A172 (cell line): Measurements from ENCODE around the gene ZSCAN10. TPM values are rescaled to one million over a fixed set of nuclear protein-coding genes. Genes with fewer than 3 reads are reported as not detected.
"Not testable (repeated sequence)": the region's sequence is repeated elsewhere in the genome, so short reads cannot be mapped to it uniquely, and the experiment has no call there.

ENCODE experiments used
- DNase-seq: peaks from one replicate; pipeline ENCODE4 v3.0.0-alpha.2; 2015; ENCODE audit warnings: low spot score
- total RNA-seq: library from RNA; depleted of rRNA; stranded (reverse); fragments of >200 nt; shearing (Covaris generic); gene quantifications from 2 replicates; pipeline ENCODE4 v1.2.3, GENCODE V29; 2014; rRNA removed

ZSCAN10 gene
- not detected in 2 replicates for total RNA-seq

DNA sequence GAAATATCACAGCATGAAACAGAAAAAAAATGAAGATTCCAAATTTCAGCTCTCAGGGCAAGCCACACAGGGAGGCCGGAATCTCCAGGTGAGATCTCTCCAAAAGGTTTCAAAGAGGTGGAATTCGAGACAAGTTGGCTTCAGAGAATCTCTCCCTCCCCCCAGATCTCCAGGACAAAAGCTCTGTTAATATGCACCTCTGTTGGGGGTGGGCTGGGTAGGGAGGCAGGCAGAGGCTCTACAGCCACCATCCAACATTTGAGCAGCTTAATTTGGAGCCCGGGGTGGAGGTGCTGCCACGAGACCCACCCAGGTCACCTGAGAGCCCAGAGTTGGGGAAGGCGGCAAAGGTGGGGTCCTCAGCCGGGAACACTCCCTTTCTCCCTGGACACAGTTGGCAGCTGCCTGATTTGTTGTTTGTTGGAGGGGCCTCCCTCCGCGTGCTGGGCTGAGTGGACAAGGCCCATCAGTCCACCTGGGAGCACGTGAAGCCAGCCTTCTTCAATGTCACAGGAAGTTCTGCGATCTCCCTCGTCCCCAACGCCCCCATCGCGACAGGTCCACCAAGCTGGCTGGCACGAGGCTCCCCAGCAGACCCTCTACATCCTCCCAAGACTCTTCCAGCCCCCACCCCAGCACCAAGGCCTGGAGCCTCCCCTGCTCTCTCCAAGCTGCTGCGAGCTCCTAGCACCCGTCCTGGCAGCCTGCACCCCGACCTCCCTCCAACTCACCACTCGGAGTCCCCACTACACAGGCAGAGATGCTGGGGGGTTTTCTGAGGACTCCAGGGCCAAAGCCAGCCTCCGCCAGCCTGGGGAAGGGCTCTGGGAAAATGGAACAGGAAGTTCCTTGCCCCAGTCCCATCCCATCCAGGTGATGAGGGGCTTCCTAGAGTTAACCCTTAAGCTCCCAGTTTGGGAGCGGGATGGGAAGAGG, at the start of gene ZSCAN10:
ZSCAN10 (minus strand) TSS at position 836 of the 936 bp plus-strand sequence. CDS start 6,357 bp downstream, outside the sequence.
- no peak for DNase-seq

DNA sequence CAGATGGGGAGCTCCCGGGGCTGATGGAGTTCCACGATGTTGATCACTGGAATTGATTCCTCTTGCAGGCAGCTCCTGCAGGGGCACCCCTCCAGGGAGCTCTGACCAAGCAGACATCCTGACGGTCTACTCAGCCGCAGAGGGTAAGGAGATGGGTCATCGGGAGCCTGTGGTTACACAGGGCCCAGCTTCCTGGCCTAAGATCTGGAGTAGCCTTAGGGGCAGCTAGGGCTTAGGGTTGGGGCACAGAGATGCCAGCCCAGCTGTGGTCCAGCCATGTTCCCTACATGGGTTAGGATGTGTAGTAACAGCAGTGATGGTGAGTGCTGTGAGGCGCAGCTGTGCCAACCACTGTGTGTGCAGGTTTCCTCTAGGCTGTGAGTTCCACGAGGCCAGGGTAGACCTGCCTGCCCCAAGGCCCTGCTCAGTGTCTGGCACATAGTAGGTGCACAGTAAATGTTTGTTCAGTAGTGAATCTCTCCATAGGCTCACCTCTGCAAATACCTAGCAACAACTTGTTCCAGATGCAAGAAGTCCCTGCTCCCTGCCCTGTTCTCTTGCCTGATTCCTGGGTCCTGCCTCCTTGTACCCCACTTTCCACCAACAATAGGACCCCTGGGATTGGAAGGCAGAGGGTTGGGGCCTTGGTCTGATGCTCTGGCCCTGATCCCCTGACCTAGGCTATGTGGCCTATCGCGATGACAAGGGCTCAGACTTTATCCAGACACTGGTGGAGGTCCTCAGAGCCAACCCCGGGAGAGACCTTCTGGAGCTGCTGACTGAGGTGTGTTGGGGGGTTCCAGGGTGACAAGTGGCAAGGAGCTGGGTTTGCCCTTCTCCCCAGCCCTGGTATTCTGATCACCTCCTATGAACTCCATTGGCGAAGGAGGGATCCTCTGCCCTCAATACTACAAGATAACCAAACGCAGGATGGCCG, 49.4 kb upstream of the ZSCAN10 start:
- no peak for DNase-seq

DNA sequence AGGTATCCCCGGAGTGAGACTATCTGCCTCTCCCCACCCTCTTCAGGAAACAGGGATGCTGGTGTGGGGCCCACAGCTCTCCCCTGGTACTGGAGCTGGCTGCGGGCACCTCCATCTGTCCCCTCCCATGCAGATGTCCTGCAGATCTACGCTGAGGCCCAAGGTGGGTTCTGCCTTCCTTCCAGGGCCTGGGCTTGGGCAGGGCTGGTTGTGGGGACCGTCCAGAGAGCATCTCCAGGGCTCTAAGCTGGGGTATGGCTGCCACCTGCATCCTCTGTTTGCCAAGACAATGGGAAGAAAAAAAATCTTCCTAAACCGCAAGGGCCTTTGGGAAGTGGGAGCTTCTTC, 48.6 kb upstream of the ZSCAN10 start:
- DNase-seq: no peak

DNA sequence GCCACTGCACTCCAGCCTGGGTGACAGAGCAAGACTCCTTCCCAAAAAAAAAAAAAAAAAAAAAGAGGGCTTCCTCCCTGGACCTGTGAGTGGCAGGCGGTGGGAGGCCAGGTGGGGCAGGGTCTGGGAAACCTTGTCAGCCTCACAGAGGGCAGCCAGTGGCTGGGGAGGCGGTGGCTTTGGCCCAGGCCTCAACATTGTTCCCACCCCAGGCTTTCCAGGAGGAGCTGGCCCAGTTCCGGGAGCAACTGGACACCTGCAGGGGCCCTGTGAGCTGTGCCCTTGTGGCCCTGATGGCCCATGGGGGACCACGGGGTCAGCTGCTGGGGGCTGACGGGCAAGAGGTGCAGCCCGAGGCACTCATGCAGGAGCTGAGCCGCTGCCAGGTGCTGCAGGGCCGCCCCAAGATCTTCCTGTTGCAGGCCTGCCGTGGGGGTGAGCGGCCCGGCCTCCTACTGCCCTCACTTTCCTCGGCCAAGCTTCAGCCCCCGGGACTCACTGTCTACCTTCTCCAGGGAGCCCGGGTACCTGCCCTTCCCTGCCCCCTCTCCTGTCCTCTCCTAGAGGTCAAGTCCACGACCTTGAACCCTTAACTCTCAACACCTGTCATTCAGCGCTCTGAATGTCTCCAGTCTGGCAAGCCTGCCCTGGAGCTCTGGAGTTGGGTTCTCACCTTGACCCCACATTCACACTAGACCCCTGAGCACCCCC, 48.1 kb upstream of the ZSCAN10 start:
- DNase-seq: no peak

DNA sequence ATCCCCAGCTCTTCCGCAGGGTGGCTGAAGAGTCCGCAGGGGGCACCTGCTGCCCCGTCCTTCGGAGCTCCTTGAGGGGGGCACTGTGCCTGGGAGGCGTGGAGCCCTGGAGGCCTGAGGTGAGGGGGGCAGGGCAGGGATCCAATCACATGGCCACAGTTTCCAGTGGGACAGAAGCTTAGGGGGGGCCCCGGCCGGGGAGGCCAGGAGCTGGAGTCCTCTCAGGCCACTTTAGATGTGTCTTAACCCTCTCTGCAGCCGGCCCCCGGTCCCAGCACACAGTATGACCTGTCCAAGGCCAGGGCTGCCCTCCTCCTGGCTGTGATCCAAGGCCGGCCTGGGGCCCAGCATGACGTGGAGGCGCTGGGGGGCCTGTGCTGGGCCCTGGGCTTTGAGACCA, 46.6 kb upstream of the ZSCAN10 start:
- no peak for DNase-seq

DNA sequence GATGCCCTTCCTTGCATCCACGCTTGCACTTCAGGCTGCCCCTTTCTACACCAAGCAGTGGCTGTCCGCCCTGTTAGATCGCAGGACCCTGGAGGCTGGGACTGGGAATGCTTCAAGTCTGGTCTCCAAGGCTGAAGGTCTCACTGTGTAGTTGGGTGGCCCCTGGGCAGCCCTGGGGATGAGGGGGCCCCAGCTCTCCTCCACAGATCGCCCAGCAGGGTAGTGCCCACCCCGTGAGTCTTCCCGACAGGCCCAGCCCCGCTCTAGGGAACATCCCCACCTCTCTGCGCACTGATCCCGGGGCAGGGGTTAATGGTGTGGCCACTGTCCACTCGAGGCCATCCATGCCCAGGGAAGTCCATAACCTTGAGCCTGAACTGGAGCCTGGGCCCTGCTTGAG, 46.1 kb upstream of the ZSCAN10 start:
- no peak for DNase-seq

DNA sequence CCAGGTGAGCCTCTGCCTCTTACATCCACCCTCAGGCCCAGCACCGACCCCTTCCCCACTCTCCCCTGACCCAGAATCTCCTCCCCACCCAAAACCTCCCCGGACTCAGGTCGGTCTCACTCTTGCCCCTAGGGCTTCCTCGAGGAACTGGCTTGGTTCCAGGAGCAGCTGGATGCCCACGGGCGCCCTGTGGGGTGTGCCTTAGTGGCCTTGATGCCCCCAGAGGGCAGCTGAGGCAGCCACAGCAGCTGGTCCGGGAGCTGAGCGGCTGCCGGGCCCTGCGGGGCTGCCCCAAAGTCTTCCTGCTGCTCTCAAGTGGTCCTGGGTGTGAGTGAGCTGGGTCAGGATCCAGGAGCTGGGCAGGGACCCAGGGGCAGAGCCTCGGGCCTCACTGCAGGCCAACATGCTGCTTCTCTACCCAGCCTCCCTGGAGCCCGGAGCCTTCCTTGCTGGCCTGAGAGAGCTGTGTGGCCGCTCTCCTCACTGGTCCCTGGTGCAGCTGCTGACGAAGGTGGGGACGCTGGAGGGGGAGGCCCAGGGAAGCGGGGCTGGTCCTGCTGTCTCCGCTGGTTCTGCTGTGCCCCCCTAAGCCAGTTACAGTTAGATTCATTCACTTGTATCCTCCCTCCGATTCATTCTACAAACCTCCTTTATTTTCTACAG, 45.4 kb upstream of the ZSCAN10 start:
- DNase-seq: no peak

DNA sequence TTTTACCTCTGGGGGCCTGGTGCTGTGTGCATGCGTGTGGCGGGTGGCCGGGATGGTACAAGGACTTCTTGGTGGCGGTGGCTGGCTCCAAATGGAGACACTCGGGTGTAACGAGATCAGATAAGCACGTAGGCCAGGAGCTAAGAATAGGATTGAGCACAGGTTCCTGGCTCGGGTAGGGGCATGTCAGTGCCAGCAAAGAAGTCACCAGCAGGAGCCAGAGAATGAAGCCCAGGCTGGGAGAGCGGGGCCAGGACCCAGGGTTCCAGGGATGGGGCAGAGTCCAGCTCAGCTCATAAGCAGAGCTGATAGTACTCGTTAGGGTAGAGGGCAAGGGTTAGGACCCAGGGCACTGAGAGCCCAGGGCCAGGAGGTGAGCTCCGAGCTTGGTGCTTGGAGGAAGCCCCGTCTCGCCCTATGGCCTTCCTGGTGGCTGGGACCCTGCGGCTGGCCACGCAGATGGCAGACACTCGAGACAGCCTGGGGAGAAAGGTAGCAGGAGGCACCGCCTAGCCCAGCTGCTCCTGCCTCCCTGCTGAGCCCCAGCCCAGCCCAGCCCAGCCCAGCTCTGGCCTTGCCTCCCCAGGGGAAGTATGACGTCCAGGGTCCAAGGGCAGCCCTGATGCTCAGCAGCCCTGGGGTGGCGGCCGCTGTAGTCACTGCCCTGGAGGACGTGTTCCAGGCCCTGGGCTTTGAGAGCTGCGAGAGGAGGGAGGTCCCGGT, 44.7 kb upstream of the ZSCAN10 start:
- no peak for DNase-seq

DNA sequence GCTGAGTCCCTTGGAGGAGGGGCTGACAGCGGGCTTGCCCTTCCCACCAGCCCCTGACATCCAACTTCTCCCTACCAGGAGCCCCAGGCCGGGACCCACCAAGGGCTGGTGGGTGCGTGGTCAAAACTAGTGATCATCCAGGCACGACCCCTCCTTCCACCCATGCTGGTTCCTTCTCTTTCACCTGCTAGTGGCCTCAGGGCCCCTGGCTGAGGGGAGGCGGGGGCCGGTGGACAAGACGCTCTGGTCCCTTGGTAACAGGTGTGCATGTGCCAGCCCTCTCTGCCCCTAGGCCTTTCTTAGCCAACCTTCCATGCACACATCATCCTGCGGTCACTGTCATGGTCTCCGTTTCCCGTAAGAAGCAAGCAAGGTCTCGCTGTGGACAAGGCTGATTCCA, 44.1 kb upstream of the ZSCAN10 start:
- no peak for DNase-seq

DNA sequence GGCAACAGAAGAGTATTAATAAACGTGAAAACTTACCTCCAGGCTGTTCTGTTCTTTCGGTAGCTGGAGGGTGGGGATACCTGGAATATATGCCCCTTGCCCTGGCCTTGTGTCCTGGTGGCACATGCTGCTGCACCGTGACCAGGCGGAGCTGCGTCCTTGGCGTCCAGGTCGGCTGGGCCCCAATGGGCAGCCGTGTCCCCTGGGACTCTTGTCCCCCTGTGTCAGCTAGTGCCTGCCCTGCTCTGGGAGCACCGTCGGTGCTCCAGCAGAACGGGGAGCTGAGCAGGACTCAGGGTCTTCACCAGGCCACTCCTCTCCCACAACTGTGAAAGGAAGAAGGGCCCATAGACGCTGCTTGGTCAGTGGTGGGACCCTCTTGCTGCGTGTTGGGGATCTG, 43.7 kb upstream of the ZSCAN10 start:
- DNase-seq: no peak

DNA sequence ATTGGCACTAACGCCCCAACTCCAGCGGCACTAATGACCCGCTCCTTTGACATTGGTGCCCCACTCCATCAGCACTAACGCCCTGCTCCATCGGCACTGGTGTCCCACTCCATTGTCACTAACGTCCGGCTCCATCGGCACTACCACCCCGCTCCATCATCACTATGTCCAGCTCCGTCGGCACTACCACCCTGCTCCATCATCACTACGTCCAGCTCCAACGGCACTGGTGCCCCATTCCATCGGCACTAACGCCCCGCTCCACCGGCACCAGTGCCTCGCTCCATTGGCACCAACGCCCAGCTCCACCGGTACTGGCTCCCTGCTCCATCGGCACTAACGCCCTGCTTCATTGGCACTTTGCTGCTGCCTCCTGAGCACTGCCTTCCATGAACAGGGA, 43.2 kb upstream of the ZSCAN10 start:
- no peak for DNase-seq

DNA sequence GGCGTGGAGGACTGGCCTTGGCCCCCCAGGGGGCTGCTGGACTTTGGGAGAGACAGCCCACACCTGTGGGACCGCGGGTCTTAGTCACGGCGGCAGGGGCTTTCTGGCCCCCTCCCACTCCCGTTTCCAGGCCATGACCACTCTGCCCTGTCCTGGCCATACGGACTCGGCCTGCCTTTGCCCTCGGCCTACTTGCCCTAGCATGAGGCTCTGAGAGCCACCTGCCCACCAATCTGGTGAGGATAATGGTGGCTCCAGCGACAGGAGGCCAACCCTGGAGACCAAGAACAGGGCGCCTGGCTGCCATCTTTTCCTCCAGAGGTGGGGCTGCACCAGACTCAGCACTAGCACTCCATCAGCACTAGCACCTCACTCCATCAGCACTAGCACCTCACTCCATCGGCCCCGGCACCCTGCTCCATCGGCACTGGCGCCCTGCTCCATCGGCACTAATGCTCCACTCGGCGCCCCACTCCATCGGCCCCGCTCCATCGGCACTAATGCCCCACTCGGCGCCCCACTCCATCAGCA, 42.8 kb upstream of the ZSCAN10 start:
- DNase-seq: no peak

DNA sequence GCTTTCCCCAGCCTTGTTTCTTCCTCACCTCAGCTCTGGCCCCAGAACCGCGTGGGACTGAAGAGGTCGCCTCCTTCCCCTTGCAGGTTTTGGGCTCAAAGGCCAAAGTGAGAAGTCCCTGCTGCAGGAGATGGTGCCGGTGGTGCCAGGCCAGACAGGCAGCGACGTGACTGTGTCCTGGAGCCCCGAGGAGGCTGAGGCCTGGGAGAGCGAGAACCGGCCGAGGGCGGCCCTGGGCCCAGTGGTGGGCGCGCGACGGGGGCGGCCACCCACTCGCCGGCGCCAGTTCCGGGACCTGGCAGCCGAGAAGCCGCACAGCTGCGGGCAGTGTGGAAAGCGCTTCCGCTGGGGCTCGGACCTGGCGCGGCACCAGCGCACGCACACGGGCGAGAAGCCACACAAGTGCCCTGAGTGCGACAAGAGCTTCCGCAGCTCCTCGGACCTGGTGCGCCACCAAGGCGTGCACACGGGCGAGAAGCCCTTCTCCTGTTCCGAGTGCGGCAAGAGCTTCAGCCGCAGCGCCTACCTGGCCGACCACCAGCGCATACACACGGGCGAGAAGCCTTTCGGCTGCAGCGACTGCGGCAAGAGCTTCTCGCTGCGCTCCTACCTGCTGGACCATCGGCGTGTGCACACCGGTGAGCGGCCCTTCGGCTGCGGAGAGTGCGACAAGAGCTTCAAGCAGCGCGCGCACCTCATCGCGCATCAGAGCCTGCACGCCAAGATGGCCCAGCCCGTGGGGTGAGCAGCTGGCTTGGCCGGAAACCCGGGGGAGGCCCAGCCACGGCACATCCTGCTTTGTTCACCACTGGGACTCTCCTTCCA, 41.7 kb upstream of the ZSCAN10 start:
- DNase-seq: no peak

DNA sequence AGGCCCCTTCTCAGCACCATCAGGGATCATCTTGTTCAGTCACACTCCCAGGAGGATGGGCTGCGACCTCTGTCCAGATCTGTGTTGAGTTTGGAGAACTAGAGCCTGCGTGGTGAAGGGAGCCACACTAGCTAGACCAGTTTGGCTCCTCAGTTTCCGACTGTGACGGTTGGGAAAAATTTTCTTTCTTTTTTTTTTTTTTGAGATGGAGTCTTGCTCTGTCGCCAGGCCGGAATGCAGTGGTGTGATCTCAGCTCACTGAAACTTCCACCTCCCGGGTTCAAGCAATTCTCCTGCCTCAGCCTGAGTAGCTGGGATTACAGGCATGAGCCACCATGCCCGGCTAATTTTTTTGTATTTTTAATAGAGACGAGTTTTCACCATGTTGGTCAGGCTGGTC, 40.5 kb upstream of the ZSCAN10 start:
- DNase-seq: not testable (repeated sequence)

DNA sequence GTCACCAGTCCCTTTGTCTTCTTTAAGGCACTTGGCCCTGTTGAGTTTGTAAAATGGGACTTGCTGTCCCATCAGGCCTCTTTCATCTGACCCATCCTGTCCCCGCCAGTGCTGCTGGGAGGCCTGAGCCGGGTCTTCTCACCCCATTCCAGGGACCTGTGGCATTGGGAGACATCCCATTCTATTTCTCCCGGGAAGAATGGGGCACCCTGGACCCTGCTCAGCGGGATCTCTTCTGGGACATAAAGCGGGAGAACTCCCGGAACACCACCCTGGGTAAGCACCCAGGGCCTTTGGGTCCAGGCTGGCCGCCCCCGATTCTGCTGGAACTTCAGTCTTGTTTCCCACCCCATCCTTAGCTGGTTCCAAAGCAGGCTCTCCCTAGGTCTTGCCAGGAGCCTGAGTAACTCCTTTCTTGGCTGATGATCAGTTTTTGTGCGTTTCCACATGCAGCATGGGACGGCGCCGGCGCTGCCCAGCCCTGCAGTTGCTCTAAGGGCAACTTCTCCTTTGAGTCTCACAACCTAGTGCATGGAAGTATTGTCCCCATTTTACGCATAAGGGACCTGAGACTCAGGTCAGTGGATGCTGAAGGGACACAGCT, 39.8 kb upstream of the ZSCAN10 start:
- no peak for DNase-seq

DNA sequence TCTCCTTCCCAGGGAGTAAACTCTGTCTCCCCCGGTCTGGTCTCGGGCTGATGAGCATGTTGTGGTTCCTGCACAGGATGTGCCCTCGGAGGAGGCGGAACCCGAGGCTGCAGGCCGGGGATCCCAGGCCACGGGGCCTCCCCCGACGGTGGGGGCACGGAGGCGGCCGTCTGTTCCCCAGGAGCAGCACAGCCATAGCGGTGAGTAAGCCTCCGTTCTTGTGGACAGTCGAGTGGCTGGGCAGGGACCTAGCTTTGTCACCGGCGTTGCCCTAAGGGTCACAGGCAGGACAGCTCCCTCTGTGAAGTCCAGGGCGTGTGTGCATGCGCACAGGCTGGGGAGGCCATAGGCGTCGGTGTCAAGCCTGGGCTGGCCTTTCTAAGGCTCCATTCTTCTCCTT, 39.2 kb upstream of the ZSCAN10 start:
- DNase-seq: no peak

DNA sequence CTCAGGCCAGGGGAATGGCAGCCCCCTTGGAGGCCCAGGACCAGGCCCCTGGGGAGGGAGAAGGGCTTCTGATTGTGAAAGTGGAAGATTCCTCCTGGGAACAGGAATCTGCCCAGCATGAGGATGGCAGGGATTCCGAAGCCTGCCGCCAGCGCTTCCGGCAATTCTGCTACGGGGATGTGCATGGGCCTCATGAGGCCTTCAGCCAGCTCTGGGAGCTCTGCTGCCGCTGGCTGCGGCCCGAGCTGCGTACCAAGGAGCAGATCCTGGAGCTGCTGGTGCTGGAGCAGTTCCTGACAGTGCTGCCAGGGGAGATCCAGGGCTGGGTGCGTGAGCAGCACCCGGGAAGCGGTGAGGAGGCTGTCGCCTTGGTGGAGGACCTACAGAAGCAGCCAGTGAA, 38.2 kb upstream of the ZSCAN10 start:
- DNase-seq: no peak

DNA sequence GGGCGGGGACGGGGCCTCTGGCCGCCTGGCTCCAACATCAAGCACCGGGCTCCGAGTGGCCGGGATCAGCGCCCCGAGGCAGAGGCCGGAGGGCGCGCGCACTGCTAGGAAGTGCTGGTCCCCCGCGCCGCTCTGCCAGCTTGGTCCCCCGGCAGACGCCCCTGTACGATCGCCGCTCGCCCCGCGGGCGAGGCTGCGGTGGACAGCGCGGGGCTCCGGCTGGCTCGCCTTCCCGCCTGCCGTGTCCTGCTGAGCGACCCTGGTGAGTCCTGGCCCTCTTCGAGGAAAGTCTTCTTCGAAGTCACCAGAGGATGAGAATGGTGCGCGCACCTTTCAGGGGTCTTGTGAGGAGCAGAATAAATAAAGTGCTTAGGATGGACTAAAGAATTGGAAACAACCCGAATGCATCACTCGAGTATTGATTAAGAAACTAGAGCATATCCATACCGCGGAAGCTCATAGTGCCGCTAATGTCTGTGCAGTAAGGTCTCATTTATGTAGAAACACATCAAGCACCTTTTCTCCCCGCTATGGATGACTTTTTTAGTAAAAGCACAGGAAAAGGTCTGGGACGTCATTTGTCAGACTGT, 36.1 kb upstream of the ZSCAN10 start:
- no peak for DNase-seq
